ENCODE results near the gene TMEM158.

TMEM158 gene

DNA sequence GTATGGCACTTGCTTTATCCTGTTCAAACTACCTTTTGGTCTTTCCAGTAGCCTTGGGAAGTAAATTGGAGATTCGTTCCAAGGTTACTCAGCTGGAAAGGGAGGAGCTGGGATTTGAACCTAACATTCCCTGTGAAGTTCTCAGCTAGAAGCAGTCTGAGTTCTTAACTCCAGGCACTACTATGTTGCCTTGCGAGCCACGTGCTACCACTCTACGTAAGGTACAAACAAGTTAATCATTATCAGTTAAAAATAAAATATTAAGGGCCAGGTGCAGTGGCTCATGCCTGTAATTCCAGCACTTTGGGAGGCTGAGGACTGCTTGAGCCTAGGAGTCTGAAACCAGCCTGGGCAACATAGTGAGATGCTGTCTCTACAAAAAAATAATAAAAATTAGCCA, 49.2 kb downstream of the TMEM158 start:
- no peak overlapping the region for H3K27ac ChIP-seq (ENCODE audit: low read length)
- TF ChIP-seq, protein P1, sequence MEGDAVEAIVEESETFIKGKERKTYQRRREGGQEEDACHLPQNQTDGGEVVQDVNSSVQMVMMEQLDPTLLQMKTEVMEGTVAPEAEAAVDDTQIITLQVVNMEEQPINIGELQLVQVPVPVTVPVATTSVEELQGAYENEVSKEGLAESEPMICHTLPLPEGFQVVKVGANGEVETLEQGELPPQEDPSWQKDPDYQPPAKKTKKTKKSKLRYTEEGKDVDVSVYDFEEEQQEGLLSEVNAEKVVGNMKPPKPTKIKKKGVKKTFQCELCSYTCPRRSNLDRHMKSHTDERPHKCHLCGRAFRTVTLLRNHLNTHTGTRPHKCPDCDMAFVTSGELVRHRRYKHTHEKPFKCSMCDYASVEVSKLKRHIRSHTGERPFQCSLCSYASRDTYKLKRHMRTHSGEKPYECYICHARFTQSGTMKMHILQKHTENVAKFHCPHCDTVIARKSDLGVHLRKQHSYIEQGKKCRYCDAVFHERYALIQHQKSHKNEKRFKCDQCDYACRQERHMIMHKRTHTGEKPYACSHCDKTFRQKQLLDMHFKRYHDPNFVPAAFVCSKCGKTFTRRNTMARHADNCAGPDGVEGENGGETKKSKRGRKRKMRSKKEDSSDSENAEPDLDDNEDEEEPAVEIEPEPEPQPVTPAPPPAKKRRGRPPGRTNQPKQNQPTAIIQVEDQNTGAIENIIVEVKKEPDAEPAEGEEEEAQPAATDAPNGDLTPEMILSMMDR (IDR thresholded peaks at IDR 0.05; ENCODE audit: low read depth, low read length): no peak
- TF ChIP-seq EZH2phosphoT487 (IDR thresholded peaks at IDR 0.05; ENCODE audit: low read depth): no peak
- H3K27me3 ChIP-seq (ENCODE audit: low read depth, low read length): peaks cover 52% of the 10 kb centered on the region

More for the DNA sequence above, 49.2 kb downstream of the TMEM158 start:
- Histone ChIP-seq H3K36me3 (replicated peaks; ENCODE audit: low read depth, low read length) (no peaks in the 10 kb centered on the region), H3K79me2 (ENCODE audit: low read length) (no peaks in the 10 kb centered on the region), H4K20me1 (ENCODE audit: insufficient read depth, low read length) (no peaks in the 10 kb centered on the region), H3K9ac (ENCODE audit: low read length) (no peak overlapping the region), H2AFZ (ENCODE audit: low read depth, low read length) (no peak overlapping the region), H3K4me1 (ENCODE audit: low read length) (no peaks in the 10 kb centered on the region), H3K4me2 (ENCODE audit: low read length) (no peak overlapping the region), H3K4me3 (ENCODE audit: low read length) (no peak overlapping the region), H3K9me3 (ENCODE audit: insufficient read depth, low read length) (no peaks in the 10 kb centered on the region)

All from OCI-LY3 (cell line).